Measurements from ENCODE around the gene AFF4.
"Not testable (repeated sequence)": the region's sequence is repeated elsewhere in the genome, so short reads cannot be mapped to it uniquely, and the experiment has no call there.

The AFF4 gene

DNA sequence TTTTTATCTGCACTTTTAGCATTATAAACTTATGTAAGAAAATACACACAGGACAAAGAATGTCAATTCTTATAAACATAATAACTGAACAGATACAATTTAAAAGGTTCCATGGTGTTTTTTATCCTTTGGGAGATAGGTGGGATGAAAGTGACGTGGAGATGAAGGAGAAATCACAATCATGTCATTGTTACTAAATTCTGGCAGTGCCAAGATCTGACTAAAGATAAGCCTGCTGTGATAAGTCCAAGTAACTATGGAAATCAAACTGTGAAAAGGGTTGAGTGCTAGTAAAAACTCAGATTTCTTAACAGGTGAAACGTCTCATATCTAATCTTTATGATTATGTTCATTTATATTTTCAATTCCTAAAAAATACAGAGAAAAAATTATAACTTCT lies 78.9 kb downstream of the AFF4 start:
- DNase-seq = no peak

DNA sequence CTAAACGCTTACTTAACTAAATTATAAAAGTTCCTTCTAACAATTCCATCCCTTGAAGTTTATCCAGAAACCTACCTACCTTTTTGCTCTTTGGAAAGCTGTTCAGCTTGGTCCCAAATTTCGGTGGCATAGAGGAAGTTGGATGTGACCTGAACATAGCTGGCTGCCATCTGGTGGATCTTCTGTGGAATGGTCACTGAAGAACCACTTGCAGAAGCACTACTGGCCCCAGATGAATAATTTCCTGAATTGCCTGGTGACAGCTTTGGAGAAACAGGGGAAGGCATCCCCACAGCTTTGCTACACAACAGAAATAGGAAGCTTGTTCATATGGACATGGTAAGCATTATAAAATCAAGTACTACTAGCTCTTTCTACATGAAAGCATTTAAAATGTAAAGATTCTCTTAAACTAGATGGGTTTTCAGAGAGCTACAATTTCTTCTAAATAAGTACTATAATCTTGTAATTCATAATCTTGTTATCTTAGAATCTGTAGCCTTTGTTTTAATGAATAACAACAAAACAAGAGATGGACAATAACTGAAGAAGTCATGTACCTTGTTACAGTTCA lies 80.1 kb downstream of the AFF4 start:
- peak; percentile 26 for DNase-seq

GRCh38 chr5:132877938-132878337 lies 85.5 kb downstream of the AFF4 start:
- DNase-seq = no peak

GRCh38 chr5:132877466-132877865 lies 86.0 kb downstream of the AFF4 start:
- DNase-seq = no peak

GRCh38 chr5:132876020-132876759 lies 87.2 kb downstream of the AFF4 start:
- no peak for DNase-seq

DNA sequence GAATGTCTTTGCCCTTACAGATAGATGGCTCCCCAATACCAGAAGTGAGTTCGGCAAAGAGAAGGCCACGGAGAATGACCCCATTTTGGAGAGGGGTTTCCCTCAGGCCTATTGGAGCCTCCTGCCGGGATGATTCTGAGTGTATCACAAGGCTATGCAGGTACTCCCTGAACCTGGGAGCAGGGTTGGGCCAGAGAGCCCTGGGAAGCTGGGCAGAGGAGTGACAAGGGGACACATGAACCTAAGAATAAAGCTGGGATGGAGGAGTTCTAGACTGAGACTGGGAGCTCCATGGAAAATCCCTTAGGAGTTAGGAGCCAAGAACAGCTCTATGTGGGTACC lies 89.5 kb downstream of the AFF4 start:
- DNase-seq = no peak

DNA sequence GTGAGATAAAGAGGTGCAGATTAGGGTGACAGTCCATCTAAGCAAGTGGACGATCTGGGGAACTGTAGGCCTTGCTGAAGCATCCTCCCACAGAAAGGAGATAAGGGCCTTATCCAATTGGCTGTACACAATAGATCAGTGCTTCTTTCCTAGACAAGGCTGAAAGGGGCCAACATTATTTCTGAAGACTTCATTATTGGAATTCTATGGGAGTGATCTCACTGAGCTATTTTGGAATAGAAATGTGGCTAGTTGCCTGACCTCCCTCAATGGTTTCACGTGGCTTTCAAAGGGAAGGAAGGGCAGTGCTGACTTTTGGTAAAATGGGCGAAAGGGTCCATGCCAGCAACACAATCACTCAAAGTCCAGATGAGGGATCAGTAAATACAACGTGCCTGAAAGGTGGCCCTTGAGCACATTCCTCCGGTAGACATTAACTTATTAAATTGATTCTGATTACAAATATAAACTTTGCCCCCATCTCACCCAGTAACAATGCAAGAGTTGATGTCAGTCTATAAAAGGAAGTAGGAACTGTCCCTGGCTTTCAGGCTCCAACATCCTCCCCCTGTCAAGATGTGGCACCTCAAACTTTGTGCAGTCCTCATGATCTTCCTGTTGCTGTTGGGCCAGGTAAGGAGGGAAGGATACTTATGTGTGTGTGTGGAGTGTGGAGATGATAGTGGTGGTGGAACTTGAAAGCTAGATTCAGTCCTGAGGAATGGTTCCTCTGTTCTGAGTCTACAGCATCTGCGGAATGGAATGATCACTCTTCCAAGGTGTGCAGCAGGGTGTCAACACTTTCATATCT lies 90.1 kb downstream of the AFF4 start, which contains the start of gene LEAP2:
LEAP2 (plus strand) TSS at position 550 of the 811 bp plus-strand sequence; CDS start at position 577, 27 bp downstream.
- no peak for DNase-seq

- DNase-seq = no peak
Observed at GRCh38 chr5:132872788-132873118, 90.7 kb downstream of the AFF4 start.

DNA sequence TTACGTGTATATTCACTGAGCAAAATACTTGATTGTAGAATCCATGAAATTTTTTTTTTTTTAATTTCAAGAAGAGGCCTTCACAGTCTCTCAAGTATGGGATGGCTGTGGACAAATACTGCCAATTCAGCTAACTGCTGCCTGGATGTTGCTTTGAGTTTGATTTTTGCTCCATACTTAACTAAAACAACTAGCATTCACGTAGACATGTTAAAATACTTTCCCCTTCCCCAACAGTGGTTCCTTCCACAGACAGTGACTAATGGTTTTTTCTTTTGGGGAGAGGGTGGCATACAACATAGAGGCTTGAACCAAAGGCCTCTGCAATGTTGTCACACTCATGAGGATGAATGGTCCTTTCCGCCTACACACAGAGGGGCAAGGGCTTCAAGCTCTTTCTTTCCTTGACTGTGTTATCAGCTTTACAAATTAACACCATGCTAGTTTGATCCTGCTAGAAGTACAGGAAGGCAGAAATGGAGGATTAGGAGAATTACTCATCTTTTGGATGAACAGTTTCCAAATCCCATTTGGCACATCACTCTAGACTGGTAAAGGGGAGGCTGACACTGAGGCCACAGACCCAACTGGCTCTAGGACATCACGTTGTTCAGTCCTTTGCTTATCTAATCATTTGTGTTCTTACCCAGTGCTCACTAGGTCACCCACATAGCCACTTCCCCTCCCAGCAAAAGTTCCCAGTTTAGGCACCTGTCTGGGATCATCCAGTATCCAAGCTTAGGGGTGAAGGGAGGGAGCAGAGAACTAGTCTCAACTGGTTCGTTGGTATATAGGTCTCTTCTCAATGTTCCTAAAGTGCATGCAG lies 91.8 kb downstream of the AFF4 start:
- no peak for DNase-seq

GRCh38 chr5:132870801-132871200 lies 92.6 kb downstream of the AFF4 start:
- no peak for DNase-seq

DNA sequence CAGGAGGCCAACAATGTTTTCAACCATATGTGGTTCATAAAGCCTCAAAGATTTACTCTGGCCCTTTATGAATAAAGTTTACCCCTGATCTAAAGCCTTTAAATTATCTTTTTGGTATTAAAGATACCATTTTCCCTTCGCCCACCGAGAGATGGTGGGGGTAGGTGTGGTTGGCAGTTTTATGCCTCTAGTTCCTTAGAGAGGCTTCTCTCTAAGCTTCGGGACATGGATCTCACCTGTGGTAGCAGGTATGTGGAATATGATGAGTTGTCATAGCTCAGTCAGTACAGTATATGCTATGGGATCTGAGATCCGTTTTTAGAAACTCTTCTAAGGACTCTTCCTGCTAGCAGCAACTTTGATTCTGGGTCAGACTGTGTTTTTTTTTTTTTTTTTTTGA lies 94.7 kb downstream of the AFF4 start:
- no peak for DNase-seq

- DNase-seq = no peak
Observed at GRCh38 chr5:132867046-132867451, 96.4 kb downstream of the AFF4 start.

DNA sequence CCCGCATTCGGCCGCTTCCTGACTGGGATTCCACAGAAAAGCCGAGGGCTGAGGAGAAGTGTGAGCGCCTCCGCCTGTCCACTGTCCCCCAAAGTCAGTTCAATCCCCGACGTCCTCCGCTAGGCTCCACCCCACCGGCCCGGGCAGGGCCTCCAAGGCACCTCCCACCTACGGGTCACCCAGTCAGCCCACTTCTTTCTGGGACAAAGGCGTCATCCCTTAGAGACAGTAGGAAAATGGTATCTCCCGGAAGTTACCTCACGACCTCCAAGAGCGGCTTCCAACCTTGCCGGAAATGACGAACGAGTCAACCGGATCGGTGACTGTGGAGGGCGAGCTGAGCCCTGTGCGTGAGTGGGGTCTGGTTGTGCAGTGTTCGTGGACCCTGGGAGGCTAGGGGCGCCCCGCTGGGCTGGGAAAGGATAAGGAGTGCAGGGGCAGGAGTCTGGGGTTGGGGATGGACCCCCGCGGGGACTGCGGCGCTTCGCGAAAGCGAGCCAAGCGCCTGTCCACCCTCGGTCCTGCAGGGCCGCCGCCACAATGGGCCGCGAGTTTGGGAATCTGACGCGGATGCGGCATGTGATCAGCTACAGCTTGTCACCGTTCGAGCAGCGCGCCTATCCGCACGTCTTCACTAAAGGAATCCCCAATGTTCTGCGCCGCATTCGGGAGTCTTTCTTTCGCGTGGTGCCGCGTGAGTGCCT lies 96.9 kb downstream of the AFF4 start, which contains the start of the genes GDF9 and UQCRQ:
GDF9 (minus strand) TSS at position 128 of the 704 bp plus-strand sequence. CDS start 1,936 bp downstream, outside the sequence.
UQCRQ (plus strand) TSS at position 301 of the 704 bp plus-strand sequence; CDS start at position 541, 240 bp downstream.
- peak; percentile 92 for DNase-seq

DNA sequence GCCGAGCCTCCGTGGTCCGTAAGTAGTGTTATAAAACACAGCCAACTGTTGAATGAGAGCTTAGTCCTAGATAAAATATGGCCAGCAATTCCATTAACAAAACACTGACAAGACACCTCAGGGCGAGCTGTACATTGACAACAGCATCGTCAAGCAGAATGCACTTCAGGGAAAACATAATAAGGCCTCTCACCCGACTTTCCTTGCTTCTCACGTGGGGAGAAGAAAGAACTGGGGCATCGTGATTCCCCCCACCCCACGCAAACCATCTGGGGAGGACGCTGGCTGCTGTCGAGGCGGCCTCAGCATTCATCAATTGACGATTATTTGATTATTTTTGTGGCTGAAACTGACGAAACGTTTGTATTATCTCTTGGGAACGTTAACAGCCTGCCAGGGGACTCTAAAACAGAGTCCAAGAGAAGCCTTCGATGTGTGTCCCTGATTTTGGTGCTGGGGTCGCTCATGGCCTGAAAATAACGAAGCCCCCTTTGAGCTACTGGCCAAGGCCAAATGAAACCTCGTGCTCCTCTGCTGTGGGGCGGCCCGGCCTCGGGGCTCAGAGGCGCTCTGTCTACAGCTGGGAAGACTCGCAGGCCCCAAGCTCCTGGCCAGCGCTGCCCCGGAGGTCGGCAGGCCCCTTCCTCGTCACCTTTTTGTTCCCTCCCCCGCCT lies 97.6 kb downstream of the AFF4 start:
- DNase-seq = no peak

DNA sequence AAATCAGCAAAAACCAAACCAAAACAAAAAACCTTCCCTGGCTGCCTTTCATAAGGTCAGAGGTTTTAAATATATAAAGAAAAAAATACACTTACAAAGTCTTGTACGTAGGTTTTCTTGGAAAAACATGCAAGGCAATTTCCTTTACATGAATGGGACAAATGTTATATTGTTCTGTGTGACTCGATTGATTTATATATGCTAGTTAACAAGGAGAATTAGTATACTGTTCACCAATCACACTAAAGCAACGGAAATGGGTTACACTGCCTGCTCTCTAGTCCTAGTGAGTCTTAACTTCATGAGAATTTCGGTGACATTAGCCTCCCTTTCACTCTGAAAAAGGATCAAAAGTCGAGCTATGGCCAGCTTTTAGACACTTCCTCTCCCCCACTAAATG lies 102.7 kb downstream of the AFF4 start:
- no peak for DNase-seq

- no peak for DNase-seq
Observed at GRCh38 chr5:132859889-132860437, 103.5 kb downstream of the AFF4 start.

DNA sequence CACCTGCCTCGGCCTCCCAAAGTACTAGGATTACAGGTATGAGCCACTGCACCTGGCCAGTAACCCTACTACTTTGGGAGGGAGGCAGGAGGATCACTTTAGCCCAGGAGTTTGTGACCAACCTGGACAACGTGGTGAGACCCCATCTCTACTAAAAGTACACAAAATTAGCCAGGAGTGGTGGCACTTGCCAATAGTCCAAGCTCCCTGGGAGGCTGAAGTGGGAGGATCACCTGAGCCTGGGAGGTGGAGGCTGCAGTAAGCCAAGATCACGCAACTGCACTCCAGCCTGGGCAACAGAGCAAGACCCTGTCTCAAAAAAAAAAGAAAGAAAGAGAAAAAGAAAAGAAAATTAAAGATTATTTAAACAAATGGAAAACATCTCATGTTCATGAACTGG lies 107.4 kb downstream of the AFF4 start:
- DNase-seq = no peak

GRCh38 chr5:132854992-132855391 lies 108.4 kb downstream of the AFF4 start:
- DNase-seq = not testable (repeated sequence)

GRCh38 chr5:132854301-132854700 lies 109.1 kb downstream of the AFF4 start:
- DNase-seq = no peak

- DNase-seq = no peak
Observed at GRCh38 chr5:132853790-132854189, 109.6 kb downstream of the AFF4 start.

GRCh38 chr5:132853323-132853722 lies 110.1 kb downstream of the AFF4 start:
- no peak for DNase-seq
